ENCODE data around the gene TRIM66.

The TRIM66 gene

GRCh38 chr11:8613036-8613435, 69.4 kb downstream of the TRIM66 start:
- TF ChIP-seq FOXP2 (optimal IDR thresholded peaks at IDR 0.05; ENCODE audit: borderline replicate concordance, extremely low read depth, extremely low read length, insufficient read depth) (peak; percentile 13), REST (IDR thresholded peaks at IDR 0.05; ENCODE audit: insufficient read depth in 1 of 2, low read depth in 2 of 2, low read length in 2 of 2) (no peak)

GRCh38 chr11:8612522-8612921, 69.9 kb downstream of the TRIM66 start:
- TF ChIP-seq SIN3A (IDR thresholded peaks at IDR 0.05; ENCODE audit: borderline replicate concordance, insufficient read depth, low read length) = no peak
- no peak for TF ChIP-seq FOXP2 (optimal IDR thresholded peaks at IDR 0.05; ENCODE audit: borderline replicate concordance, extremely low read depth, extremely low read length, insufficient read depth)
- no peak for TF ChIP-seq POLR2AphosphoS5 (IDR thresholded peaks at IDR 0.05; ENCODE audit: low read depth, low read length)
- TF ChIP-seq TAF1 (IDR thresholded peaks at IDR 0.05; ENCODE audit: borderline replicate concordance, insufficient read depth, low read length) = no peak
- TF ChIP-seq REST (IDR thresholded peaks at IDR 0.05; ENCODE audit: insufficient read depth in 1 of 2, low read depth in 2 of 2, low read length in 2 of 2) = no peak

- TF ChIP-seq POLR2AphosphoS5 (IDR thresholded peaks at IDR 0.05; ENCODE audit: low read depth, low read length) (no peak), FOXP2 (optimal IDR thresholded peaks at IDR 0.05; ENCODE audit: borderline replicate concordance, extremely low read depth, extremely low read length, insufficient read depth) (no peak), TAF1 (IDR thresholded peaks at IDR 0.05; ENCODE audit: borderline replicate concordance, insufficient read depth, low read length) (no peak), REST (IDR thresholded peaks at IDR 0.05; ENCODE audit: insufficient read depth in 1 of 2, low read depth in 2 of 2, low read length in 2 of 2) (no peak), SIN3A (IDR thresholded peaks at IDR 0.05; ENCODE audit: borderline replicate concordance, insufficient read depth, low read length) (no peak)
These were observed 71.8 kb downstream of the TRIM66 start for GRCh38 chr11:8610532-8611116.

- TF ChIP-seq SIN3A (IDR thresholded peaks at IDR 0.05; ENCODE audit: borderline replicate concordance, insufficient read depth, low read length) (no peak), TAF1 (IDR thresholded peaks at IDR 0.05; ENCODE audit: borderline replicate concordance, insufficient read depth, low read length) (no peak), REST (IDR thresholded peaks at IDR 0.05; ENCODE audit: insufficient read depth in 1 of 2, low read depth in 2 of 2, low read length in 2 of 2) (no peak), FOXP2 (optimal IDR thresholded peaks at IDR 0.05; ENCODE audit: borderline replicate concordance, extremely low read depth, extremely low read length, insufficient read depth) (no peak), POLR2AphosphoS5 (IDR thresholded peaks at IDR 0.05; ENCODE audit: low read depth, low read length) (no peak)
These were observed 73.8 kb downstream of the TRIM66 start for GRCh38 chr11:8608652-8609051.
